ENCODE data around the gene PRR16. TPM values are rescaled to one million over a fixed set of nuclear protein-coding genes. Genes with fewer than 3 reads are reported as not detected.

Gene PRR16
- total RNA-seq, 3 donors from 2014 or later = not detected

GRCh38 chr5:120545951-120546350, 81.9 kb downstream of the PRR16 start:
- Mint-ChIP-seq H3K36me3 (ENCODE audit: insufficient read depth) (no peaks in the 10 kb centered on the region), H3K27me3 (ENCODE audit: low read depth) (no peaks in the 10 kb centered on the region), H3K9me3 (no peaks in the 10 kb centered on the region), H3K4me1 (ENCODE audit: low read depth) (no peaks in the 10 kb centered on the region), H3K4me3 (no peak overlapping the region)
- no peak for ATAC-seq
- no peak for DNase-seq

- Mint-ChIP-seq H3K27me3 (ENCODE audit: low read depth) (no peaks in the 10 kb centered on the region), H3K4me1 (ENCODE audit: low read depth) (no peaks in the 10 kb centered on the region), H3K4me3 (no peak overlapping the region), H3K9me3 (no peaks in the 10 kb centered on the region), H3K36me3 (ENCODE audit: insufficient read depth) (no peaks in the 10 kb centered on the region)
- ATAC-seq = no peak
- no peak for DNase-seq
Observed at GRCh38 chr5:120546922-120547321, 82.8 kb downstream of the PRR16 start.

- ATAC-seq (no peak), DNase-seq (no peak)
- Mint-ChIP-seq H3K36me3 (ENCODE audit: insufficient read depth) (no peaks in the 10 kb centered on the region), H3K4me3 (no peak overlapping the region), H3K27me3 (ENCODE audit: low read depth) (no peaks in the 10 kb centered on the region), H3K4me1 (ENCODE audit: low read depth) (no peaks in the 10 kb centered on the region), H3K9me3 (no peaks in the 10 kb centered on the region)
Observed at GRCh38 chr5:120550358-120550757, 86.3 kb downstream of the PRR16 start.

GRCh38 chr5:120552638-120553037, 88.5 kb downstream of the PRR16 start:
- H3K4me3 Mint-ChIP-seq = no peak overlapping the region
- H3K4me1 Mint-ChIP-seq (ENCODE audit: low read depth) = no peaks in the 10 kb centered on the region
- no peak for ATAC-seq
- no peak for DNase-seq
- H3K27me3 Mint-ChIP-seq (ENCODE audit: low read depth) = no peaks in the 10 kb centered on the region
- H3K9me3 Mint-ChIP-seq = no peaks in the 10 kb centered on the region
- H3K36me3 Mint-ChIP-seq (ENCODE audit: insufficient read depth) = no peaks in the 10 kb centered on the region

GRCh38 chr5:120555345-120555744, 91.2 kb downstream of the PRR16 start:
- Mint-ChIP-seq H3K9me3 (no peaks in the 10 kb centered on the region), H3K4me1 (ENCODE audit: low read depth) (no peaks in the 10 kb centered on the region), H3K36me3 (ENCODE audit: insufficient read depth) (no peaks in the 10 kb centered on the region), H3K4me3 (no peak overlapping the region), H3K27me3 (ENCODE audit: low read depth) (no peaks in the 10 kb centered on the region)
- ATAC-seq = no peak
- no peak for DNase-seq

GRCh38 chr5:120564013-120564412, 99.9 kb downstream of the PRR16 start:
- Mint-ChIP-seq H3K27me3 (ENCODE audit: low read depth) (no peaks in the 10 kb centered on the region), H3K9me3 (peaks cover 5% of the 10 kb centered on the region), H3K36me3 (ENCODE audit: insufficient read depth) (no peaks in the 10 kb centered on the region), H3K4me3 (no peak overlapping the region), H3K4me1 (ENCODE audit: low read depth) (no peaks in the 10 kb centered on the region)
- ATAC-seq = no peak
- no peak for DNase-seq

- H3K9me3 Mint-ChIP-seq = peaks cover 5% of the 10 kb centered on the region
- no peaks in the 10 kb centered on the region for H3K36me3 Mint-ChIP-seq (ENCODE audit: insufficient read depth)
- no peak for DNase-seq
- no peak for ATAC-seq
- no peak overlapping the region for H3K4me3 Mint-ChIP-seq
- H3K4me1 Mint-ChIP-seq (ENCODE audit: low read depth) = no peaks in the 10 kb centered on the region
- no peaks in the 10 kb centered on the region for H3K27me3 Mint-ChIP-seq (ENCODE audit: low read depth)
Observed at GRCh38 chr5:120567066-120567465, 103.0 kb downstream of the PRR16 start.

GRCh38 chr5:120567921-120568320, 103.8 kb downstream of the PRR16 start:
- no peak overlapping the region for H3K4me3 Mint-ChIP-seq
- H3K36me3 Mint-ChIP-seq (ENCODE audit: insufficient read depth) = no peaks in the 10 kb centered on the region
- DNase-seq (no peak), ATAC-seq (no peak)
- H3K9me3 Mint-ChIP-seq = no peaks in the 10 kb centered on the region
- H3K27me3 Mint-ChIP-seq (ENCODE audit: low read depth) = no peaks in the 10 kb centered on the region
- no peaks in the 10 kb centered on the region for H3K4me1 Mint-ChIP-seq (ENCODE audit: low read depth)

GRCh38 chr5:120568711-120569110, 104.6 kb downstream of the PRR16 start:
- Mint-ChIP-seq H3K4me3 (no peak overlapping the region), H3K4me1 (ENCODE audit: low read depth) (no peaks in the 10 kb centered on the region), H3K36me3 (ENCODE audit: insufficient read depth) (no peaks in the 10 kb centered on the region), H3K27me3 (ENCODE audit: low read depth) (no peaks in the 10 kb centered on the region), H3K9me3 (no peaks in the 10 kb centered on the region)
- ATAC-seq (no peak), DNase-seq (no peak)

GRCh38 chr5:120576588-120576987, 112.5 kb downstream of the PRR16 start:
- ATAC-seq = no peak
- peaks cover 4% of the 10 kb centered on the region for H3K9me3 Mint-ChIP-seq

GRCh38 chr5:120582635-120583034, 118.5 kb downstream of the PRR16 start:
- H3K36me3 Mint-ChIP-seq (ENCODE audit: insufficient read depth) = no peaks in the 10 kb centered on the region
- H3K9me3 Mint-ChIP-seq = peaks cover 8% of the 10 kb centered on the region
- DNase-seq (no peak), ATAC-seq (no peak)
- no peak overlapping the region for H3K4me3 Mint-ChIP-seq
- H3K27me3 Mint-ChIP-seq (ENCODE audit: low read depth) = no peaks in the 10 kb centered on the region
- H3K4me1 Mint-ChIP-seq (ENCODE audit: low read depth) = no peaks in the 10 kb centered on the region

More at GRCh38 chr5:120576588-120576987, 112.5 kb downstream of the PRR16 start:
- H3K4me3 Mint-ChIP-seq = no peak overlapping the region
- no peaks in the 10 kb centered on the region for H3K27me3 Mint-ChIP-seq (ENCODE audit: low read depth)
- no peak for DNase-seq
- H3K36me3 Mint-ChIP-seq (ENCODE audit: insufficient read depth) = no peaks in the 10 kb centered on the region
- no peaks in the 10 kb centered on the region for H3K4me1 Mint-ChIP-seq (ENCODE audit: low read depth)

- no peaks in the 10 kb centered on the region for H3K36me3 Mint-ChIP-seq (ENCODE audit: insufficient read depth)
- peaks cover 3% of the 10 kb centered on the region for H3K9me3 Mint-ChIP-seq
- DNase-seq = no peak
- no peak for ATAC-seq
- H3K4me3 Mint-ChIP-seq = no peak overlapping the region
- H3K27me3 Mint-ChIP-seq (ENCODE audit: low read depth) = no peaks in the 10 kb centered on the region
- H3K4me1 Mint-ChIP-seq (ENCODE audit: low read depth) = no peaks in the 10 kb centered on the region
Observed at GRCh38 chr5:120586646-120587045, 122.5 kb downstream of the PRR16 start.

GRCh38 chr5:120591911-120592310, 127.8 kb downstream of the PRR16 start:
- Mint-ChIP-seq H3K9me3 (peaks cover 6% of the 10 kb centered on the region), H3K4me1 (ENCODE audit: low read depth) (no peaks in the 10 kb centered on the region), H3K36me3 (ENCODE audit: insufficient read depth) (no peaks in the 10 kb centered on the region), H3K27me3 (ENCODE audit: low read depth) (no peaks in the 10 kb centered on the region), H3K4me3 (no peak overlapping the region)
- DNase-seq (no peak), ATAC-seq (no peak)

- ATAC-seq (no peak), DNase-seq (no peak)
- Mint-ChIP-seq H3K4me1 (ENCODE audit: low read depth) (no peaks in the 10 kb centered on the region), H3K36me3 (ENCODE audit: insufficient read depth) (no peaks in the 10 kb centered on the region), H3K4me3 (no peak overlapping the region), H3K27me3 (ENCODE audit: low read depth) (no peaks in the 10 kb centered on the region), H3K9me3 (peaks cover 17% of the 10 kb centered on the region)
Observed at GRCh38 chr5:120599576-120599975, 135.5 kb downstream of the PRR16 start.

GRCh38 chr5:120600639-120601038, 136.5 kb downstream of the PRR16 start:
- Mint-ChIP-seq H3K27me3 (ENCODE audit: low read depth) (no peaks in the 10 kb centered on the region), H3K9me3 (peaks cover 17% of the 10 kb centered on the region), H3K36me3 (ENCODE audit: insufficient read depth) (no peaks in the 10 kb centered on the region), H3K4me3 (no peak overlapping the region), H3K4me1 (ENCODE audit: low read depth) (no peaks in the 10 kb centered on the region)
- ATAC-seq (no peak), DNase-seq (no peak)

GRCh38 chr5:120602033-120602432, 137.9 kb downstream of the PRR16 start:
- no peak for ATAC-seq
- H3K9me3 Mint-ChIP-seq = peaks cover 17% of the 10 kb centered on the region
- no peaks in the 10 kb centered on the region for H3K27me3 Mint-ChIP-seq (ENCODE audit: low read depth)
- H3K4me1 Mint-ChIP-seq (ENCODE audit: low read depth) = no peaks in the 10 kb centered on the region
- H3K4me3 Mint-ChIP-seq = no peak overlapping the region
- DNase-seq = no peak
- H3K36me3 Mint-ChIP-seq (ENCODE audit: insufficient read depth) = no peaks in the 10 kb centered on the region

Data from activated T-cell treated with anti-CD3 and anti-CD28 coated beads, Interleukin-2, amount 50 U/mL, for 4 hours (primary cell).